Choroid plexus epithelial cell (primary cell): ENCODE measurements around the gene CD22.

Source experiments
- DNase-seq: peaks from one replicate; pipeline ENCODE4 v3.0.0-alpha.2; 2010; ENCODE audit warnings: low read depth
- H3K4me3 ChIP-seq: 2 replicates; pipeline ENCODE4 v1.5.1; 2011; ENCODE audit warnings: low read depth, mild to moderate bottlenecking, control low read depth, low read length, moderate library complexity
- TF ChIP-seq, protein P1 (sequence below): conservative IDR thresholded peaks from 2 replicates; pipeline ENCODE4 v1.5.1; 2011; ENCODE audit warnings: low read depth, mild to moderate bottlenecking, control low read depth, inconsistent platforms, low read length, moderate library complexity

The CD22 gene

DNA sequence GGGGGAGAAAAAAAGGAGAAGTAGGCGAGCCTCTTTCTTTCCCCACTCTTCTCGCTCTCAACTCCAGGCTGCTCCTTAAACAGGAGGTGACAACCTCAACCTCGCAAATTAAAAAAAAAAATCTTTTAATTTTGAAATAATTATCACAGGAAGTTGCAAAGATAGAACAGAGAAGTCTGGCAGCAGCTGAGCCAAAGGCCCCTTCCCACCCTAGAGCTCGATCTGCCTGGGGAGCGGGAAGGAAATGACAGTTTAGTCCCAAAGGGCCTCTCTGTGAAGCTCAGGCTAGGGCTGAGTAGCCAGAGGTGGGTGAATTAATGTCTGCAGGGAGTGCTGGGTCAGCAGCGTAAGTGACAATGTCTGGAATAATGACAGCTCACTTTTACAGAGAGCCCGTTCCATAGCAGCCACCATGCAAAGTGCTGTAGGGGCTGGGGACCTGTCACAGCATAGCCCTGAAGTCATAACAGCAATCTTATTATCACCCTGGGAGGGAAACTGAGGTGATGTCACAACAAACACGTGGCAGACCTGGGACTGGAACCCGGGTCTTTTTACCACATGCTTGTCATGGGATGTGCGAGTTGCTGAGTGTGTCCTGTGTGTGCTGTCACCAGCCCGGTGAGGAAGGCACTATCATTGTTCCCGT lies 8.8 kb upstream of the CD22 start:
- DNase-seq, result no peak
- H3K4me3 ChIP-seq, result no peak overlapping the region
- TF ChIP-seq, protein P1, sequence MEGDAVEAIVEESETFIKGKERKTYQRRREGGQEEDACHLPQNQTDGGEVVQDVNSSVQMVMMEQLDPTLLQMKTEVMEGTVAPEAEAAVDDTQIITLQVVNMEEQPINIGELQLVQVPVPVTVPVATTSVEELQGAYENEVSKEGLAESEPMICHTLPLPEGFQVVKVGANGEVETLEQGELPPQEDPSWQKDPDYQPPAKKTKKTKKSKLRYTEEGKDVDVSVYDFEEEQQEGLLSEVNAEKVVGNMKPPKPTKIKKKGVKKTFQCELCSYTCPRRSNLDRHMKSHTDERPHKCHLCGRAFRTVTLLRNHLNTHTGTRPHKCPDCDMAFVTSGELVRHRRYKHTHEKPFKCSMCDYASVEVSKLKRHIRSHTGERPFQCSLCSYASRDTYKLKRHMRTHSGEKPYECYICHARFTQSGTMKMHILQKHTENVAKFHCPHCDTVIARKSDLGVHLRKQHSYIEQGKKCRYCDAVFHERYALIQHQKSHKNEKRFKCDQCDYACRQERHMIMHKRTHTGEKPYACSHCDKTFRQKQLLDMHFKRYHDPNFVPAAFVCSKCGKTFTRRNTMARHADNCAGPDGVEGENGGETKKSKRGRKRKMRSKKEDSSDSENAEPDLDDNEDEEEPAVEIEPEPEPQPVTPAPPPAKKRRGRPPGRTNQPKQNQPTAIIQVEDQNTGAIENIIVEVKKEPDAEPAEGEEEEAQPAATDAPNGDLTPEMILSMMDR, result no peak

DNA sequence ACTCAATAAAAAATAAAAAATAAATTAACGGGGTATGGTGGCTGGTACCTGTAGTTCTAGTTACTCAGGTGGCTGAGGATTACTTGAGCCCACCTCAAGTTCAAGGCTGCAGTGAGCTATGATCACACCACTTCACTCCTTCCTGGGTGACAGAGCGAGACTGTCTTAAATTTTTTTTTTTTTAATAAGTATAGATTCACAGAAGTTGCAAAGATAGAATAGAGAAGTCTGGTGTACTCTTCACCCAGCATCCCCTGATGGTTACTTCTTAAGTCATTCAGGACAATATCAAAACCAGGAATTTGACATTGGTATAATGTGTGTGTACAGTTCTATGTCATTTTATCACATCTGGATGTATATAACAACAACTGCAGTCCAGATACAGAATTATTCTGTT lies 7.7 kb upstream of the CD22 start:
- TF ChIP-seq, protein P1, result no peak
- no peak for DNase-seq

DNA sequence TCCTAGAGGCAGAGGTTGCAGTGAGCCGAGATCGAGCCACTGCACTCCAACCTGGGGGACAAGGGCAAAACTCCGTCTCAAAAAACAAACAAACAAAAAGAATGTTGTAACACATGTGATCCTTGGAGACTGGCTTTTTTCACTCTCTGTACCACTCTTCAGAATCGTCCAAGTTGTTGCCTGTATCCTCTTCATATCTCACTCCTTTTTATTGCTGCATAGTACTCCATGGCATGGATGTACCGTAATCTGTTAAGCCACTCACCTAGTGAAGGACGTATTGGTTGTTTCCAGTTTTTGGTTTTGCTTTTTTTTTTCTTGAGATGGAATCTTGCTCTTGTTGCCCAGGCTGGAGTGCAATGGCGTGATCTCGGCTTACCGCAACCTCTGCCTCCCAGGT lies 7.0 kb upstream of the CD22 start:
- no peak for DNase-seq
- H3K4me3 ChIP-seq, result no peak overlapping the region
- TF ChIP-seq, protein P1, result no peak

More for the DNA sequence above, 7.7 kb upstream of the CD22 start:
- H3K4me3 ChIP-seq, result no peak overlapping the region

DNA sequence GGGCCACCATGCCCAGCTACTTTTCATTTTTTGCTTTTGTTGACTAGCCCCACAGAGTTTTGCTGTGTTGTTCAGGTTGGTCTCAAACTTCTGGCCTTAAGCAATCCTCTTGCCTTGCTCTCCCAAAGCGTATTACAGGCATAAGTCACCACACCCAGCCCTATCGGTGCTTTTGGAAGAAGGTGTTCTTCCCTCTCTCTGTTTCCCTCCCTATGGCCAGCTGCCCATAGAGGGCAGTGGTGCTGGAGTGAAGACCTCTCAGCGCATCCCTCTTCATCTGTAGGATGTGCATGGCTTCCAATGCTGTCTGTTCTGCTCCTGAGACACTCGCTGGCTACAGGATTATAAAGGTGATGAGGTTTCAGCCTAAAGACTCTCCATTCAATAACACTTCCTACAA lies 1.3 kb upstream of the CD22 start:
- DNase-seq, result peak; percentile 12
- no peak overlapping the region for H3K4me3 ChIP-seq
- TF ChIP-seq, protein P1, result peak; percentile 52

DNA sequence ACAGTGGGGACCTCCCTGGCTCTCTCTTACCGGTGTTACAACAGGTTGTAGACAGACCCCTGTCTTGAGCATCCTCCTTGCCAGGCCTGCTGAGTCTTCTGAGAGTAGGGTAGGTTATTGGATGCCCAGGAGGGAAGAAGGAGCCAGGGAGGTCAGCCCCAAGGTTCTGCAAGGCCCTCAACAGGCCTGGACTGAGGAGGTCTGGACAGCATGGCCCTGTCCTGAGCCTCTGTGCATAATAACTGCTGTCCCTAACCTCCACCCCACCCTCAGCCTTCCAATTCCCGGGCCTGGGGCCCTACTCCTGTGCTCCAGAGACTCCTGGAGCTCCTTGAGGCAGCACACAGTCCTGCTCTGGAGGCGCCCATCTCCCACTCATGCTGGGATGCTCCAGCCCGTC lies 336 bp downstream of the CD22 start:
- no peak for DNase-seq
- no peak overlapping the region for H3K4me3 ChIP-seq
- TF ChIP-seq, protein P1, result no peak

DNA sequence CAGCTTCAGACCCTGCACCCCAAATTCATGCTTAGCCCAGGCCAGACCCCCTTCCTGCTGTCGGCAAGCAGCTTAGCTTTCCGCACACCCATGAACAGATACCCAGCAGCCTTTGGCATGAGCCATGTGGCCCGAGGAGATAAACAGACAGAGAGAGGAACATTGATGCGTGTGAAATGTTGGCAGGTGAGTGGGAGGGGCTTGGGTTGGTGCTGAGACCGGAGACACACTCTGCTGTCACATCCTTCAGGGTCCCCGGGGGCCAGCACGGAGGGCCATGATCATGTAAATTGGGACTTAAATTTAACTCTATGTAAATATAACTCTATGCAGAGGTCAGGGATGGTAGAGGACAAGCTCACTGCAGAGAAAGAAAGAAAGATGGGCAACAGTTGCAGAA lies 1.5 kb downstream of the CD22 start:
- no peak for DNase-seq
- no peak overlapping the region for H3K4me3 ChIP-seq
- TF ChIP-seq, protein P1, result no peak

DNA sequence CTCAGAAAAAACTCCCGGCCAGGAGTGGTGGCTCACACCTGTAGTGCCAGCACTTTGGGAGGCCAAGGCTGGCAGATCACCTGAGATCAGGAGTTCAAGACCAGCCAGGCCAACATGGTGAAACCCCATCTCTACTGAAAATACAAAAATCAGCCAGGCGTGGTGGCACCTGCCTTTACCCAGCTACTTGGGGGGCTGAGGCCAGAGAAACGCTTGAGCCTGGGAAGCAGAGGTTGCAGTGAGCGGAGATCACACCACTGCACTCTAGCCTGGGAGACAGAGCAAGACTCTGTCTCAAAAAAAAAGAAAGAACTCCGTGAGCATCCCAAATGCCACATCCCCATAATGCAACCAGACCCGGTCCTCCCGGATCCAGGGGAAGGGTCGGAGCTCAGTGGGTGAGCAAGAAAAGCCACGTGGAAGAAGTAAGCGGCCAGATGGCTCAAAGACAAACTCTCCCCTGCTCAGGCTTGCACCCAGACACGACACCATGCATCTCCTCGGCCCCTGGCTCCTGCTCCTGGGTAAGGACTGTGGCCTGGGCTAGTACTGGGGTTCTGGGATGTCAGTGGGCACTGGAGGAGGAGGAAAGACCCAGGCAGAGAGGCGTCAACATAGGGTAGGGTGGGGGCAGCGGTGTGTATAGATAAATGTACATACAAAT lies 2.7 kb downstream of the CD22 start:
- no peak for DNase-seq
- TF ChIP-seq, protein P1, result no peak
- no peak overlapping the region for H3K4me3 ChIP-seq
